PC-3 (cell line): Measurements from ENCODE around the gene B2M. TPM values are rescaled to one million over a fixed set of nuclear protein-coding genes. Genes with fewer than 3 reads are reported as not detected.
A peak's percentile ranks its signal among the peaks of the same experiment; 100 is the strongest.
"Not testable (repeated sequence)": the region's sequence is repeated elsewhere in the genome, so short reads cannot be mapped to it uniquely, and the experiment has no call there.

Source experiments
- ATAC-seq: fragments of 200-7000 bp; cut with Tn5 transposase; 2 replicates; pipeline ENCODE4 v1.9.1; 2020; ENCODE audit warnings: mild to moderate bottlenecking, moderate library complexity
- BruUV-seq: library from RNA; stranded (reverse); fragments of 400-500 nt; replicated peaks from 2 replicates; lab custom pipeline; 2021; lab: Mats Ljungman, UMichigan
- CTCF ChIA-PET: fragments of 300-600 bp; sonication (Branson Sonifier 250); formaldehyde crosslinking; loops from one replicate; lab custom pipeline; 2022; ENCODE audit warnings: antibody characterized with exemption; lab: Charles Lee
- POLR2A ChIA-PET: fragments of 300-600 bp; sonication (Branson Sonifier 250); formaldehyde crosslinking; loops from one replicate; lab custom pipeline; 2022; ENCODE audit warnings: antibody characterized with exemption; ENCODE audit not compliant: unreplicated experiment; lab: Charles Lee
- DNase-seq: peaks from one replicate; pipeline ENCODE4 v3.0.0-alpha.2; 2015
- H2AFZ ChIP-seq: fragments of 300-600 bp; sonication (generic); 2 replicates; pipeline ENCODE4 v1.6.0; 2016; ENCODE audit warnings: antibody characterized with exemption, low read length
- H3F3A ChIP-seq: fragments of 300-600 bp; sonication (generic); one replicate; pipeline ENCODE4 v1.6.0; 2017; ENCODE audit warnings: antibody characterized with exemption, low read length, control low read depth, mild to moderate bottlenecking; ENCODE audit not compliant: unreplicated experiment
- H3K27ac ChIP-seq: fragments of 300-600 bp; sonication (generic); 2 replicates; pipeline ENCODE4 v1.5.1; 2016; ENCODE audit warnings: mild to moderate bottlenecking, low read length
- H3K27me3 ChIP-seq: fragments of 300-600 bp; sonication (generic); 2 replicates; pipeline ENCODE4 v1.6.1; 2016; ENCODE audit warnings: low read length, mixed read lengths
- H3K36me3 ChIP-seq: fragments of 300-600 bp; sonication (generic); 2 replicates; pipeline ENCODE4 v1.6.1; 2016; ENCODE audit warnings: low read depth, mixed run types, low read length, mixed read lengths
- H3K4me1 ChIP-seq: fragments of 300-600 bp; sonication (generic); 2 replicates; pipeline ENCODE4 v1.5.1; 2016; ENCODE audit warnings: low read length; ENCODE audit not compliant: insufficient read depth
- H3K4me2 ChIP-seq: fragments of 300-600 bp; sonication (generic); 2 replicates; pipeline ENCODE4 v1.6.0; 2016; ENCODE audit warnings: low read length
- H3K4me3 ChIP-seq: fragments of 300-600 bp; sonication (generic); 2 replicates; pipeline ENCODE4 v1.5.1; 2016; ENCODE audit warnings: mild to moderate bottlenecking, low read length, mixed read lengths
- H3K79me2 ChIP-seq: fragments of 300-600 bp; sonication (generic); 2 replicates; pipeline ENCODE4 v1.6.1; 2017; ENCODE audit warnings: low read length, mixed read lengths
- H3K9ac ChIP-seq: fragments of 300-600 bp; sonication (generic); 2 replicates; pipeline ENCODE4 v1.6.0; 2016; ENCODE audit warnings: mild to moderate bottlenecking, low read length
- H3K9me2 ChIP-seq: fragments of 300-600 bp; sonication (generic); replicated peaks from 2 replicates; pipeline ENCODE4 v1.6.1; 2016; ENCODE audit warnings: mixed run types, low read length, mixed read lengths
- H3K9me3 ChIP-seq: fragments of 300-600 bp; sonication (generic); 2 replicates; pipeline ENCODE4 v1.6.1; 2016; ENCODE audit warnings: low read length, mixed read lengths
- H4K20me1 ChIP-seq: fragments of 300-600 bp; sonication (generic); 2 replicates; pipeline ENCODE4 v1.6.1; 2016; ENCODE audit warnings: low read length, mixed read lengths
- EZH2 ChIP-seq: fragments of 300-600 bp; sonication (generic); IDR thresholded peaks from one replicate; pipeline ENCODE4 v1.6.1; 2017; ENCODE audit warnings: antibody characterized with exemption, mild to moderate bottlenecking, low read length; ENCODE audit not compliant: unreplicated experiment
- EZH2phosphoT487 ChIP-seq: fragments of 300-600 bp; sonication (generic); IDR thresholded peaks from 2 replicates; pipeline ENCODE4 v1.6.1; 2018; ENCODE audit warnings: mild to moderate bottlenecking, antibody characterized with exemption, low read length, borderline replicate concordance
- intact Hi-C: fragments of 100-400 bp; cut with micrococcal nuclease; formaldehyde crosslinking; loops from 2 replicates; pipeline ENCODE4 v1.9.0; 2023
- total RNA-seq: library from RNA; depleted of rRNA; stranded (reverse); fragments of >200 nt; gene quantifications from 2 replicates; pipeline ENCODE4 v1.2.3, GENCODE V29; 2014
- TF ChIP-seq, protein P1 (sequence below): fragments of 300-600 bp; sonication (generic); conservative IDR thresholded peaks from 2 replicates; pipeline ENCODE4 v1.5.1; 2017; ENCODE audit warnings: antibody characterized with exemption, low read depth, mild to moderate bottlenecking, low read length

The B2M gene
- total RNA-seq, 1 experiment from 2014 or later, result 608 TPM

DNA sequence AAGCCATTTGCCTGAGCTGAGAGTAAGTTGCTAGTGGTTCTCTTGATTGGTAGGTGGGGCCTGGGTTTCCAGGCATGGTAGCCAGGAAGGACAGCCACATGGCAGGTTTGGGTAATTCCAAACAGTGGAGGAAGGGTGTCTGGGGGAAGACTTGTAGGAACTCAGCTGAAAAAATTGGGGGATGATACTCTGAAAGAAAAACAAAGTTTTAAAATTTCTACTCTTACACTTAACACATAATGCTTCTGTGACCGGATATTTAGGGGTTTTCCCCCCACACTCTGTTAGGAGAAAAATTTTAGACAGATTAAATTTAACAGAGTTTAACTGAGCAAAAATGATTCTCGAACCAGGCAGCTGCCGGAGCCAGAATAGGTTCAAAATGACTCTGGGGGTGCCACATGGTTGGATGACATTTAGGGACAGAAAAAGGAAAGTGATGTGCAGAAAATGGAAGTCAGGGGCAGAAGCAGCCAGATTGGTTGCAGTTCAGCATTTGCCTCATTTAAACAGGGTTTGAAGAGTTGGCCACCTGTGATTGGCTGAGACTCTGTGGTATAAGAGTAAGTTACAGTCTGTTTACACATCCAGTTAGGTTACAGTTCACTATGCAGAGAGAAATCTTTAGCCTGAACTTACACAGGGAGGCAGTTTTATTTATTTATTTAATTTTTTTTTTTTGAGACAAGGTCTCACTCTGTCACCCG is 8.1 kb downstream of the B2M start:
- BruUV-seq, result no TSS peak
- CTCF ChIA-PET, result no interaction called here

DNA sequence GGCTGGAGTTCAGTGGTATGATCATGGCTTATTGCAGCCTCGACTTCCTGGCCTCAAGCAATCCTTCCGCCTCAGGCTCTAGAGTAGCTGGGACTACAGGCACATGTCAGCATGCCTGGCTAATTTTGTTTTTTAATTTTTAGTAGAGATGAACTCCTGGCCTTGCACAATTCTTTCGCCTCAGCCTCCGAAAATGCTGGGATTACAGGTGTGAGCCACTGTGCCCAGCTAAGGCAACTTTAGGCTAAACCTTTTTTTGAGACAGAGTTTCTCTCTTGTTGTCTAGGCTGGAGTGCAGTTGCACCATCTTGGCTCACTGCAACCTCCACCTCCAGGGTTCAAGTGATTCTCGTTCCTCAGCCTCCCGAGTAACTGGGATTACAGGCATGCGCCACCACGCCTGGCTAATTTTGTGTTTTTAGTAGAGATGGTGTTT is 8.7 kb downstream of the B2M start:
- H3K27me3 ChIP-seq, H3K79me2 ChIP-seq, H2AFZ ChIP-seq, ATAC-seq, H3K9me3 ChIP-seq, BruUV-seq, H3K9me2 ChIP-seq, H4K20me1 ChIP-seq, H3F3A ChIP-seq, H3K27ac ChIP-seq, POLR2A ChIA-PET, H3K4me2 ChIP-seq, H3K9ac ChIP-seq, DNase-seq, intact Hi-C loops, H3K4me3 ChIP-seq, H3K4me1 ChIP-seq, CTCF ChIA-PET: not testable (repeated sequence)
- peaks cover 37% of the 10 kb centered on the region for H3K36me3 ChIP-seq

More for the DNA sequence above, 8.1 kb downstream of the B2M start:
- H3K9me3 ChIP-seq, result no peaks in the 10 kb centered on the region
- peaks cover 6% of the 10 kb centered on the region; the same call in 1 of the 2 replicates for H3K79me2 ChIP-seq
- no peaks in the 10 kb centered on the region for H3K27me3 ChIP-seq
- peaks cover 37% of the 10 kb centered on the region for H3K36me3 ChIP-seq
- TF ChIP-seq, protein P1, sequence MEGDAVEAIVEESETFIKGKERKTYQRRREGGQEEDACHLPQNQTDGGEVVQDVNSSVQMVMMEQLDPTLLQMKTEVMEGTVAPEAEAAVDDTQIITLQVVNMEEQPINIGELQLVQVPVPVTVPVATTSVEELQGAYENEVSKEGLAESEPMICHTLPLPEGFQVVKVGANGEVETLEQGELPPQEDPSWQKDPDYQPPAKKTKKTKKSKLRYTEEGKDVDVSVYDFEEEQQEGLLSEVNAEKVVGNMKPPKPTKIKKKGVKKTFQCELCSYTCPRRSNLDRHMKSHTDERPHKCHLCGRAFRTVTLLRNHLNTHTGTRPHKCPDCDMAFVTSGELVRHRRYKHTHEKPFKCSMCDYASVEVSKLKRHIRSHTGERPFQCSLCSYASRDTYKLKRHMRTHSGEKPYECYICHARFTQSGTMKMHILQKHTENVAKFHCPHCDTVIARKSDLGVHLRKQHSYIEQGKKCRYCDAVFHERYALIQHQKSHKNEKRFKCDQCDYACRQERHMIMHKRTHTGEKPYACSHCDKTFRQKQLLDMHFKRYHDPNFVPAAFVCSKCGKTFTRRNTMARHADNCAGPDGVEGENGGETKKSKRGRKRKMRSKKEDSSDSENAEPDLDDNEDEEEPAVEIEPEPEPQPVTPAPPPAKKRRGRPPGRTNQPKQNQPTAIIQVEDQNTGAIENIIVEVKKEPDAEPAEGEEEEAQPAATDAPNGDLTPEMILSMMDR, result no peak
- TF ChIP-seq EZH2 (no peak), EZH2phosphoT487 (no peak)
- DNase-seq (peak; percentile 25), ATAC-seq (peak; percentile 68)
- intact Hi-C loops, result no loop called here
- H2AFZ ChIP-seq, result no peak overlapping the region
- no peak overlapping the region for H3K4me2 ChIP-seq
- H3K4me3 ChIP-seq, result no peak overlapping the region
- no peaks in the 10 kb centered on the region for H3K4me1 ChIP-seq
- no peaks in the 10 kb centered on the region for H4K20me1 ChIP-seq
- POLR2A ChIA-PET, result no interaction called here
- H3K9ac ChIP-seq, result no peak overlapping the region
- no peak overlapping the region for H3K27ac ChIP-seq
- H3K9me2 ChIP-seq, result no peaks in the 10 kb centered on the region
- no peaks in the 10 kb centered on the region for H3F3A ChIP-seq

DNA sequence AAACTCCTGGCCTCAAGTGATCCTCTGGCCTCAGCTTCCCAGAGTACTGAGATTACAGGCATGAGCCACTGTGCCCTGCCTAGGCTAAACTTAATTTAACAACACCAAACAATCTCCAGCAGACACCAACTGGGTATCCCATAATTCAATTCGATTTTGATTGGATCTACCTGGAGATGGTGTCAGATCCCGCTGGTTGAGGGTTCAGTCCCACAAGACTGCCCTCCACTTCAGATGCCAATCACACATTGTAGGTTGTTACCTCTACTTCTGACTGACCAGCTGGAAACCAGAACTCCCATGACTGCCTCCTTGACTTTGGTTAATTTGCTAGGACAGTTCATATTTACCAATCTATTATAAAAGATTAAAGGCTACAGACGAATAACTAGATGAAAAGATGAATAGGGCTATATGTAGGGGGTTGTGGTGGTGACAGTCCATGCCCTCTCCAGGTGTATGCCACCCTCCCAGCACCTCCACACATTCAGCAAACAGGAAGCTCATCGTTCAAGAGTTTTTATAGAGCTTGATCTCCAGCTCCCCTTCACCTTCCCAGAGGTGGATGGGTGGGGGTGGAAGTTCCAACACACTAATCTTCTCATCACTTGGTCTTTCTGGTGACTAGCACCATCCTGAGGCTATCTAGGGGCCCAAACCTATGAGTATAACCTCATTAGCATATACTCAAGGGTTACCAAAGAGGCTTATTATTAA is 9.3 kb downstream of the B2M start:
- Histone ChIP-seq H2AFZ (no peak overlapping the region), H3K4me2 (no peak overlapping the region), H3K27me3 (no peaks in the 10 kb centered on the region), H4K20me1 (no peaks in the 10 kb centered on the region), H3K4me3 (no peak overlapping the region), H3K9me2 (no peaks in the 10 kb centered on the region), H3K36me3 (peaks cover 32% of the 10 kb centered on the region), H3K9ac (no peak overlapping the region), H3K9me3 (no peaks in the 10 kb centered on the region), H3F3A (no peaks in the 10 kb centered on the region), H3K79me2 (no peaks in the 10 kb centered on the region), H3K27ac (no peak overlapping the region), H3K4me1 (no peaks in the 10 kb centered on the region)
- TF ChIP-seq EZH2phosphoT487, result no peak
- TF ChIP-seq EZH2, result no peak
- TF ChIP-seq, protein P1, result no peak
- peak; percentile 39 for ATAC-seq
- ChIA-PET POLR2A (no interaction called here), CTCF (interaction anchor here (0.6 kb wide), 1 partner anchor 57 kb away, joined by 3 read pairs; the partner anchor contains the start of gene SPG11)
- intact Hi-C loops, result no loop called here
- no TSS peak for BruUV-seq
- DNase-seq, result no peak
